ENCODE measurements around the gene CCDC6. TPM values are rescaled to one million over a fixed set of nuclear protein-coding genes. Genes with fewer than 3 reads are reported as not detected.

CCDC6 gene
- total RNA-seq, 1 donor from 2014 or later: 47.4 TPM

GRCh38 chr10:59805014-59805413 lies 101.3 kb downstream of the CCDC6 start:
- no peak for DNase-seq (ENCODE audit: extremely low spot score in 2 of 2)
- intact Hi-C loops (cut with DNase I): loop anchor here (10.0 kb wide), 1 partner anchor 180 kb away; no protein-coding TSS in a partner anchor
- Histone ChIP-seq H3K4me1 (peaks cover 30% of the 10 kb centered on the region), H3K36me3 (peaks cover 0 to 52% of the 10 kb centered on the region in 2 donors), H3K27ac (no peak overlapping the region), H3K9me3 (no peaks in the 10 kb centered on the region), H3K4me3 (no peak overlapping the region), H3K27me3 (no peaks in the 10 kb centered on the region)
- TF ChIP-seq POLR2AphosphoS5 (IDR thresholded peaks at IDR 0.05; ENCODE audit: insufficient read depth in 1 of 2, low read depth in 1 of 2) (no peak), CTCF (IDR thresholded peaks at IDR 0.05) (peak in 1 of 3 experiments; percentile 12), POLR2A (IDR thresholded peaks at IDR 0.05) (no peak)

DNA sequence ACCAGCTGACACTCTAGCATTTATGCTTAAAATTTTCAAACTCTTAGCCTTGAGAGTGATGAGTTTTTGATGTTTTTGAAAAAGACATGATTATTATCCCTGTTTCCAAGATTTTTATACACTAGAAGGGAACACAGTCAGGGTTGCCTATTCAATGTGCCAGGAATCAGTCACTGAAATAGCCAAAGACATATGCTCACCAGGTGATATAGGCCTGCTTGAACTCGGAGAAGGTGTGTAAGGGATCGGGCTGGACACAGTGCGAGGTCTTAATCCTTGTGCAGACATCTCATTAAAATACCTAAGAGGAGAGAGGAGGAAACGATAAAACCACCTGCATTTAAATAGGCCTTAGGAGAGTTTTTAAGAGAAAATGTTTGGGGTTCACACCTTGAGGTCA lies 102.1 kb downstream of the CCDC6 start:
- DNase-seq (ENCODE audit: extremely low spot score in 2 of 2): no peak
- Histone ChIP-seq H3K4me3 (no peak overlapping the region), H3K4me1 (peaks cover 27% of the 10 kb centered on the region), H3K27me3 (no peaks in the 10 kb centered on the region), H3K36me3 (peaks cover 0 to 52% of the 10 kb centered on the region in 2 donors), H3K9me3 (no peaks in the 10 kb centered on the region), H3K27ac (no peak overlapping the region)
- no peak for TF ChIP-seq POLR2A (IDR thresholded peaks at IDR 0.05)
- TF ChIP-seq CTCF (IDR thresholded peaks at IDR 0.05): no peak
- no peak for TF ChIP-seq POLR2AphosphoS5 (IDR thresholded peaks at IDR 0.05; ENCODE audit: insufficient read depth in 1 of 2, low read depth in 1 of 2)
- intact Hi-C loops (cut with DNase I): loop anchor here (10.0 kb wide), 1 partner anchor 179 kb away; no protein-coding TSS in a partner anchor

- H3K4me1 ChIP-seq: peaks cover 22% of the 10 kb centered on the region
- H3K27me3 ChIP-seq: no peaks in the 10 kb centered on the region
- peak overlapping the region; percentile 33 for H3K27ac ChIP-seq
- peaks cover 0 to 52% of the 10 kb centered on the region in 2 donors for H3K36me3 ChIP-seq
- intact Hi-C loops (cut with DNase I): loop anchor here (10.0 kb wide), 1 partner anchor 179 kb away; no protein-coding TSS in a partner anchor
- H3K4me3 ChIP-seq: no peak overlapping the region
- TF ChIP-seq CTCF (IDR thresholded peaks at IDR 0.05) (no peak), POLR2A (IDR thresholded peaks at IDR 0.05) (no peak), POLR2AphosphoS5 (IDR thresholded peaks at IDR 0.05; ENCODE audit: insufficient read depth in 1 of 2, low read depth in 1 of 2) (no peak)
- H3K9me3 ChIP-seq: no peaks in the 10 kb centered on the region
- DNase-seq (ENCODE audit: extremely low spot score in 2 of 2): no peak
Measured at GRCh38 chr10:59803714-59804113, 102.6 kb downstream of the CCDC6 start.

- peaks cover 10% of the 10 kb centered on the region for H3K4me1 ChIP-seq
- intact Hi-C loops (cut with DNase I): loop anchor here (10.0 kb wide), 1 partner anchor 176 kb away; no protein-coding TSS in a partner anchor
- H3K27me3 ChIP-seq: no peaks in the 10 kb centered on the region
- no peak for TF ChIP-seq POLR2AphosphoS5 (IDR thresholded peaks at IDR 0.05; ENCODE audit: insufficient read depth in 1 of 2, low read depth in 1 of 2)
- no peak for TF ChIP-seq CTCF (IDR thresholded peaks at IDR 0.05)
- TF ChIP-seq POLR2A (IDR thresholded peaks at IDR 0.05): no peak
- no peak overlapping the region for H3K4me3 ChIP-seq
- peaks cover 0 to 31% of the 10 kb centered on the region in 2 donors for H3K36me3 ChIP-seq
- H3K9me3 ChIP-seq: no peaks in the 10 kb centered on the region
- no peak overlapping the region for H3K27ac ChIP-seq
- DNase-seq (ENCODE audit: extremely low spot score in 2 of 2): no peak
Measured at GRCh38 chr10:59801171-59801570, 105.2 kb downstream of the CCDC6 start.

- intact Hi-C loops (cut with DNase I): no loop called here
- H3K27ac ChIP-seq: no peak overlapping the region
- no peaks in the 10 kb centered on the region for H3K27me3 ChIP-seq
- DNase-seq (ENCODE audit: extremely low spot score in 2 of 2): no peak
- no peak for TF ChIP-seq POLR2A (IDR thresholded peaks at IDR 0.05)
- no peak for TF ChIP-seq CTCF (IDR thresholded peaks at IDR 0.05)
- TF ChIP-seq POLR2AphosphoS5 (IDR thresholded peaks at IDR 0.05; ENCODE audit: insufficient read depth in 1 of 2, low read depth in 1 of 2): no peak
- peaks cover 0 to 15% of the 10 kb centered on the region in 2 donors for H3K36me3 ChIP-seq
- no peak overlapping the region for H3K4me3 ChIP-seq
- no peaks in the 10 kb centered on the region for H3K9me3 ChIP-seq
- peaks cover 10% of the 10 kb centered on the region for H3K4me1 ChIP-seq
Measured at GRCh38 chr10:59799421-59799820, 106.9 kb downstream of the CCDC6 start.

All from vagina (tissue), 2 donors.